GM12878 (cell line): ENCODE measurements around the gene MEIOC. TPM values are rescaled to one million over a fixed set of nuclear protein-coding genes. Genes with fewer than 3 reads are reported as not detected.

Experiments
- ATAC-seq: fragments of 200-7000 bp; cut with Tn5 transposase; 3 replicates; pipeline ENCODE4 v1.9.1; 2020; ENCODE audit warnings: mild to moderate bottlenecking, moderate library complexity
- BruUV-seq: library from RNA; stranded (reverse); fragments of 400-500 nt; replicated peaks from 2 replicates; lab custom pipeline; 2021; lab: Mats Ljungman, UMichigan
- CTCF ChIA-PET: fragments of 300-600 bp; sonication (Branson Sonifier 250); formaldehyde crosslinking; extraction: SDS; loops from one replicate; lab custom pipeline; 2021; ENCODE audit warnings: inconsistent platforms; lab: Yijun Ruan, JAX
- POLR2A ChIA-PET: fragments of 350-600 bp; formaldehyde crosslinking; extraction: SDS; loops from one replicate; lab custom pipeline; 2021; ENCODE audit warnings: inconsistent platforms; lab: Charles Lee
- RAD21 ChIA-PET: fragments of 300-600 bp; sonication (Branson Sonifier 250); formaldehyde crosslinking; loops from one replicate; lab custom pipeline; 2023; ENCODE audit warnings: antibody characterized with exemption; ENCODE audit not compliant: unreplicated experiment; lab: Charles Lee
- SMC1A ChIA-PET: fragments of 300-600 bp; sonication (Branson Sonifier 250); formaldehyde crosslinking; loops from one replicate; lab custom pipeline; 2023; ENCODE audit not compliant: unreplicated experiment, uncharacterized antibody; lab: Charles Lee
- DNase-seq: peaks from one replicate; pipeline ENCODE4 v3.0.0-alpha.2; 2011; ENCODE audit warnings: low read depth, low spot score
- FAIRE-seq: peaks from 3 replicates; lab custom pipeline; 2011; peaks lifted over from hg19 to GRCh38; lab: Jason Lieb, UNC
- H2AFZ ChIP-seq: 2 replicates; pipeline ENCODE4 v1.6.0; 2011; ENCODE audit warnings: low read depth, low read length, control low read depth; ENCODE audit not compliant: control insufficient read depth
- H3K27ac ChIP-seq: 2 replicates; pipeline ENCODE4 v1.5.1; 2011; ENCODE audit warnings: control low read depth; ENCODE audit not compliant: control insufficient read depth, insufficient read depth
- H3K27me3 ChIP-seq, 2 experiments: replicated peaks in 1 of 2; 2 replicates each; pipeline versions ENCODE4 v1.6.0 to v1.6.1; 2011; ENCODE audit warnings: low read length in 1 of 2; ENCODE audit not compliant: control insufficient read depth in 2 of 2, insufficient read depth in 2 of 2
- H3K36me3 ChIP-seq, 2 experiments: 2 replicates each; pipeline ENCODE4 v1.5.1; 2011; ENCODE audit warnings: low read length in 1 of 2; ENCODE audit not compliant: control insufficient read depth in 2 of 2, insufficient read depth in 2 of 2
- H3K4me1 ChIP-seq: 2 replicates; pipeline ENCODE4 v1.6.1; 2011; ENCODE audit warnings: mild to moderate bottlenecking, low read length, moderate library complexity, mixed read lengths; ENCODE audit not compliant: control insufficient read depth, insufficient read depth
- H3K4me2 ChIP-seq: 2 replicates; pipeline ENCODE4 v1.6.0; 2011; ENCODE audit warnings: control low read depth; ENCODE audit not compliant: control insufficient read depth, insufficient read depth
- H3K4me3 ChIP-seq: fragments of 200-600 bp; sonication (generic); 2 replicates; pipeline ENCODE4 v1.5.1; 2016
- H3K79me2 ChIP-seq: 2 replicates; pipeline ENCODE4 v1.6.0; 2011; ENCODE audit warnings: low read length; ENCODE audit not compliant: control insufficient read depth, insufficient read depth
- H3K9ac ChIP-seq: 2 replicates; pipeline ENCODE4 v1.8.0; 2011; ENCODE audit warnings: low read length, control low read depth, mixed read lengths; ENCODE audit not compliant: control insufficient read depth, insufficient read depth
- H3K9me3 ChIP-seq: replicated peaks from 3 replicates; pipeline ENCODE4 v1.5.1; 2011; ENCODE audit warnings: mild to moderate bottlenecking, low read length; ENCODE audit not compliant: control insufficient read depth, insufficient read depth
- H4K20me1 ChIP-seq: 2 replicates; pipeline ENCODE4 v1.6.0; 2011; ENCODE audit not compliant: control insufficient read depth, insufficient read depth
- CEBPZ ChIP-seq: fragments of 150-350 bp; IDR thresholded peaks from 2 replicates; pipeline ENCODE4 v1.6.1; 2016; ENCODE audit warnings: low read depth, low read length
- ESRRA ChIP-seq: IDR thresholded peaks from 2 replicates; pipeline ENCODE4 v1.6.1; 2012; ENCODE audit warnings: mild to moderate bottlenecking, low read length, improper control_type of control experiment
- FOS ChIP-seq: IDR thresholded peaks from 3 replicates; pipeline ENCODE4 v1.6.1; 2011; ENCODE audit warnings: borderline replicate concordance; ENCODE audit not compliant: insufficient read length; ENCODE audit errors: extremely low read depth
- FOXK2 ChIP-seq: fragments of 450-650 bp; IDR thresholded peaks from 2 replicates; pipeline ENCODE4 v1.6.1; 2017; ENCODE audit warnings: mild to moderate bottlenecking, moderate library complexity
- IRF4 ChIP-seq: IDR thresholded peaks from 2 replicates; pipeline ENCODE4 v1.6.1; 2011; ENCODE audit warnings: low read depth, low read length
- MXI1 ChIP-seq: fragments of 150-350 bp; IDR thresholded peaks from 2 replicates; pipeline ENCODE4 v1.6.1; 2011; ENCODE audit warnings: low read depth, mild to moderate bottlenecking, inconsistent platforms, low read length, improper control_type of control experiment
- MYB ChIP-seq: fragments of 150-350 bp; IDR thresholded peaks from 2 replicates; pipeline ENCODE4 v1.6.1; 2014; ENCODE audit warnings: mild to moderate bottlenecking, low read depth, low read length, borderline replicate concordance
- NFXL1 ChIP-seq: fragments of 450-650 bp; IDR thresholded peaks from 2 replicates; pipeline ENCODE4 v1.6.1; 2017; ENCODE audit warnings: antibody characterized with exemption, mild to moderate bottlenecking, borderline replicate concordance
- PAX8 ChIP-seq: fragments of 450-650 bp; IDR thresholded peaks from 2 replicates; pipeline ENCODE4 v1.6.1; 2017; ENCODE audit warnings: mild to moderate bottlenecking, moderate library complexity
- POLR2A ChIP-seq: IDR thresholded peaks from 2 replicates; pipeline ENCODE4 v1.6.1; 2011; ENCODE audit warnings: low read depth, mild to moderate bottlenecking, low read length
- RFX5 ChIP-seq: IDR thresholded peaks from 2 replicates; pipeline ENCODE4 v1.6.1; 2011; ENCODE audit warnings: low read depth, low read length, improper control_type of control experiment
- RUNX3 ChIP-seq: IDR thresholded peaks from 2 replicates; pipeline ENCODE4 v1.6.1; 2012; ENCODE audit warnings: low read length, inconsistent platforms
- SP1 ChIP-seq: IDR thresholded peaks from one replicate; pipeline ENCODE4 v1.6.1; 2011; ENCODE audit warnings: low read depth, low read length
- SREBF1 ChIP-seq: IDR thresholded peaks from 2 replicates; pipeline ENCODE4 v1.6.1; 2012; ENCODE audit warnings: mild to moderate bottlenecking, low read length
- ZBED1 ChIP-seq: IDR thresholded peaks from 2 replicates; pipeline ENCODE4 v1.6.1; 2016; ENCODE audit warnings: borderline replicate concordance
- WGBS: methylation state at CpG from one replicate; pipeline ENCODE4 v1.1.6; 2016; ENCODE audit warnings: low lambda C conversion rate; ENCODE audit not compliant: insufficient replicate concordance, insufficient coverage; ENCODE audit errors: missing lambda C conversion rate; 5-methylcytosine and 5-hydroxymethylcytosine counted together
- in situ Hi-C: fragments of 300-500 bp; cut with MboI; formaldehyde crosslinking; loops from 9 replicates; pipeline ENCODE4 v1.14.3; 2018; ENCODE audit warnings: mixed read lengths
- intact Hi-C: fragments of 100-400 bp; cut with micrococcal nuclease; formaldehyde crosslinking; loops from one replicate; pipeline ENCODE4 v1.14.2; 2022; ENCODE audit not compliant: unreplicated experiment
- polyA plus RNA-seq, 11 experiments: library from polyadenylated mRNA; depleted of rRNA in 4 of 11; unstranded in 6 of 11; stranded (reverse) in 5 of 11; fragments of >200 nt; fragmentation: Nextera tagmentation in 4 of 11; fragmentation: Illumina TruSeq in 1 of 11; extraction: Ambion mirVana in 4 of 11; extraction: Trizol in 1 of 11; gene quantifications; 1 replicate in 1 of 11; 2 replicates in 10 of 11; pipeline versions ENCODE4 v1.2.1 to v1.2.3, GENCODE V29; 2011 to 2016; ENCODE audit warnings: inconsistent platforms in 2 of 11, missing spikeins in 2 of 11, low read depth in 1 of 11
- total RNA-seq, 4 experiments: library from RNA; depleted of rRNA in 3 of 4; stranded (reverse); fragments of >200 nt in 3 of 4; fragmentation: Illumina TruSeq in 1 of 4; extraction: Trizol in 1 of 4; gene quantifications; 2 replicates each; pipeline versions ENCODE4 v1.2.1 to v1.2.3, GENCODE V29; 2013 to 2021
- TF ChIP-seq, protein P1 (sequence below): fragments of 450-650 bp; conservative IDR thresholded peaks from 2 replicates; pipeline ENCODE4 v1.6.1; 2017; ENCODE audit warnings: mild to moderate bottlenecking, moderate library complexity
- TF ChIP-seq, protein P2 (sequence below): IDR thresholded peaks from 2 replicates; pipeline ENCODE4 v1.6.1; 2012; ENCODE audit warnings: low read length, inconsistent platforms
- TF ChIP-seq, protein P3 (sequence below): IDR thresholded peaks from 2 replicates; pipeline ENCODE4 v1.6.1; 2011; ENCODE audit warnings: mild to moderate bottlenecking, low read depth, low read length, moderate library complexity; ENCODE audit not compliant: insufficient replicate concordance
- TF ChIP-seq, protein P4 (sequence below): IDR thresholded peaks from 2 replicates; pipeline ENCODE4 v1.6.1; 2012; ENCODE audit warnings: low read depth, low read length, improper control_type of control experiment

The MEIOC gene
- total and polyA plus RNA-seq, 10 of the 15 experiments (the other 5 are each of a cell fraction or from before 2014, with no cell fraction given), result 0.01 to 0.48 (median 0.12) TPM; not detected in 4

DNA sequence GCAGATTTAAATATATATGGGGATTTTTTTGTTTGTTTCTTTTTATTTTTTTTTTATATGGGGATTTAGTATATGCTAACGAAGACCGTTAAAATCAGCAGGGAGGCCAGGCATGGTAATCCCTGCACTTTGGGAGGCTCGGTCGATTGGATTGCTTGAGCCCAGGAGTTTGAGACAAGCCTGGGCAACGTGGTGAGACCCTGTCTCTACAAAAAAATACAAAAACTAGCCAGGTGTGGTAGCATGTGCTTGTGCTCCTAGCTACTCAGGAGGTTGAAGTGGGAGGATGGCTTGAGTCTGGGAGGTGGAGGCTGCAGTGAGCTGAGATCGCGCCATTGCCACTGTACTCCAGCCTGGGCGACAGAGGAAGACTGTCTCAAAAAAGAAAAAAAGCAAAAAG is 22.3 kb upstream of the MEIOC start:
- ChIA-PET RAD21 (no interaction called here), CTCF (interaction anchor here (0.6 kb wide), 1 partner anchor 63 kb away, joined by 3 read pairs; no protein-coding TSS in a partner anchor), SMC1A (interaction anchor here (0.9 kb wide), 1 partner anchor 90 kb away, joined by 3 read pairs; no protein-coding TSS in a partner anchor), POLR2A (no interaction called here)
- TF ChIP-seq MYB (no peak), RUNX3 (no peak), IRF4 (no peak), NFXL1 (no peak), MXI1 (no peak), FOXK2 (no peak), PAX8 (no peak), POLR2A (no peak), SP1 (no peak), RFX5 (no peak), SREBF1 (no peak), ZBED1 (no peak), ESRRA (no peak), CEBPZ (no peak), FOS (no peak)
- TF ChIP-seq, protein P1, sequence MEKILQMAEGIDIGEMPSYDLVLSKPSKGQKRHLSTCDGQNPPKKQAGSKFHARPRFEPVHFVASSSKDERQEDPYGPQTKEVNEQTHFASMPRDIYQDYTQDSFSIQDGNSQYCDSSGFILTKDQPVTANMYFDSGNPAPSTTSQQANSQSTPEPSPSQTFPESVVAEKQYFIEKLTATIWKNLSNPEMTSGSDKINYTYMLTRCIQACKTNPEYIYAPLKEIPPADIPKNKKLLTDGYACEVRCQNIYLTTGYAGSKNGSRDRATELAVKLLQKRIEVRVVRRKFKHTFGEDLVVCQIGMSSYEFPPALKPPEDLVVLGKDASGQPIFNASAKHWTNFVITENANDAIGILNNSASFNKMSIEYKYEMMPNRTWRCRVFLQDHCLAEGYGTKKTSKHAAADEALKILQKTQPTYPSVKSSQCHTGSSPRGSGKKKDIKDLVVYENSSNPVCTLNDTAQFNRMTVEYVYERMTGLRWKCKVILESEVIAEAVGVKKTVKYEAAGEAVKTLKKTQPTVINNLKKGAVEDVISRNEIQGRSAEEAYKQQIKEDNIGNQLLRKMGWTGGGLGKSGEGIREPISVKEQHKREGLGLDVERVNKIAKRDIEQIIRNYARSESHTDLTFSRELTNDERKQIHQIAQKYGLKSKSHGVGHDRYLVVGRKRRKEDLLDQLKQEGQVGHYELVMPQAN, result no peak
- TF ChIP-seq, protein P2, sequence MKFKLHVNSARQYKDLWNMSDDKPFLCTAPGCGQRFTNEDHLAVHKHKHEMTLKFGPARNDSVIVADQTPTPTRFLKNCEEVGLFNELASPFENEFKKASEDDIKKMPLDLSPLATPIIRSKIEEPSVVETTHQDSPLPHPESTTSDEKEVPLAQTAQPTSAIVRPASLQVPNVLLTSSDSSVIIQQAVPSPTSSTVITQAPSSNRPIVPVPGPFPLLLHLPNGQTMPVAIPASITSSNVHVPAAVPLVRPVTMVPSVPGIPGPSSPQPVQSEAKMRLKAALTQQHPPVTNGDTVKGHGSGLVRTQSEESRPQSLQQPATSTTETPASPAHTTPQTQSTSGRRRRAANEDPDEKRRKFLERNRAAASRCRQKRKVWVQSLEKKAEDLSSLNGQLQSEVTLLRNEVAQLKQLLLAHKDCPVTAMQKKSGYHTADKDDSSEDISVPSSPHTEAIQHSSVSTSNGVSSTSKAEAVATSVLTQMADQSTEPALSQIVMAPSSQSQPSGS, result no peak
- TF ChIP-seq, protein P3, sequence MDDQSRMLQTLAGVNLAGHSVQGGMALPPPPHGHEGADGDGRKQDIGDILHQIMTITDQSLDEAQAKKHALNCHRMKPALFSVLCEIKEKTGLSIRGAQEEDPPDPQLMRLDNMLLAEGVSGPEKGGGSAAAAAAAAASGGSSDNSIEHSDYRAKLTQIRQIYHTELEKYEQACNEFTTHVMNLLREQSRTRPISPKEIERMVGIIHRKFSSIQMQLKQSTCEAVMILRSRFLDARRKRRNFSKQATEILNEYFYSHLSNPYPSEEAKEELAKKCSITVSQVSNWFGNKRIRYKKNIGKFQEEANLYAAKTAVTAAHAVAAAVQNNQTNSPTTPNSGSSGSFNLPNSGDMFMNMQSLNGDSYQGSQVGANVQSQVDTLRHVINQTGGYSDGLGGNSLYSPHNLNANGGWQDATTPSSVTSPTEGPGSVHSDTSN, result no peak
- TF ChIP-seq, protein P4, sequence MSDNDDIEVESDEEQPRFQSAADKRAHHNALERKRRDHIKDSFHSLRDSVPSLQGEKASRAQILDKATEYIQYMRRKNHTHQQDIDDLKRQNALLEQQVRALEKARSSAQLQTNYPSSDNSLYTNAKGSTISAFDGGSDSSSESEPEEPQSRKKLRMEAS, result no peak
- Histone ChIP-seq H3K27me3 (no peaks in the 10 kb centered on the region; a peak in 1 of 4 replicates), H3K27ac (no peak overlapping the region), H3K79me2 (no peaks in the 10 kb centered on the region), H2AFZ (no peak overlapping the region), H4K20me1 (no peaks in the 10 kb centered on the region), H3K9ac (no peak overlapping the region), H3K4me3 (no peak overlapping the region), H3K4me2 (no peak overlapping the region), H3K36me3 (no peaks in the 10 kb centered on the region), H3K4me1 (no peaks in the 10 kb centered on the region; the same call in 1 of the 2 replicates), H3K9me3 (no peaks in the 10 kb centered on the region; the same call in 2 of the 3 replicates)
- no peak for DNase-seq
- 75% methylated on average over 8 of the region's 8 CpGs for WGBS
- intact Hi-C loops (no loop called here), in situ Hi-C loops (no loop called here)
- no TSS peak for BruUV-seq
- no peak for FAIRE-seq
- no peak for ATAC-seq
